Renal pelvis (tissue), 4 donors: ENCODE results near the gene PSMA6. TPM values are rescaled to one million over a fixed set of nuclear protein-coding genes. Genes with fewer than 3 reads are reported as not detected.
"Not testable (repeated sequence)": the region's sequence is repeated elsewhere in the genome, so short reads cannot be mapped to it uniquely, and the experiment has no call there.

Experiments used
- DNase-seq: peaks from one replicate; pipeline ENCODE4 v3.0.0-alpha.2; 2013
- polyA plus RNA-seq, 3 donors: library from polyadenylated mRNA; unstranded; fragments of 120-200 nt; gene quantifications; one replicate each; pipeline ENCODE4 v1.2.1, GENCODE V29; 2013; ENCODE audit not compliant: insufficient read length in 3 of 3

The PSMA6 gene
- polyA plus RNA-seq, 3 donors: 161 to 180 (median 163) TPM

DNA sequence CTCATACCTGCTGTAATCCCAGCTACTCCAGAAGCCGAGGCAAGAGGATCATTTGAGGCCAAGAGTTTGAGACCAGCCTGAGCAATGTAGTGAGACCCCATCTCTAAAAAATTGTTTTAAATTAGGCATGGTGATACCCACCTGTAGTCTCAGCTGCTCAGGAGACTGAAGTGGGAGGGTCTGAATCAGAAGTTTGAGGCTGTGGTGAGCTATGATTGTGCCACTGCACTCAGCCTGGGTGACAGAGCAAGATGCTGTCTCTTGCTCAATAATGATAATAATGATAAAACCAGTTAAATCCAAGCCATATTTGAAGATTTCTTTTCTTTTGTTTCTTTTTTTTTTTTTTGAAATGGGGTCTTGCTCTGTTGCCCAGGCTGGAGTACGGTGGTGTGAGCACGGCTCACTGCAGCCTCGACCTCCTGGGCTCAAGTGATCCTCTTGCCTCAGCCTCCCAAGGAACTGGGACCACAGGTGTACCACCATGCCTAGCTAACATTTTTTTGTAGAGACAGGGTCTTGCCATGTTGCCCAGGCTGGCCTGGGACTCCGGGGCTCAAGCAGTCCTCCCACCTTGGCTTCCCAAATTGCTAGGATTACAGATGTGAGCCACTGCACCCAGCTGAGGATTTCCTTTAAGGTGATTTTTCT lies 12.8 kb downstream of the PSMA6 start:
- DNase-seq: no peak

- DNase-seq: no peak
Measured at GRCh38 chr14:35305633-35306032, 13.5 kb downstream of the PSMA6 start.

DNA sequence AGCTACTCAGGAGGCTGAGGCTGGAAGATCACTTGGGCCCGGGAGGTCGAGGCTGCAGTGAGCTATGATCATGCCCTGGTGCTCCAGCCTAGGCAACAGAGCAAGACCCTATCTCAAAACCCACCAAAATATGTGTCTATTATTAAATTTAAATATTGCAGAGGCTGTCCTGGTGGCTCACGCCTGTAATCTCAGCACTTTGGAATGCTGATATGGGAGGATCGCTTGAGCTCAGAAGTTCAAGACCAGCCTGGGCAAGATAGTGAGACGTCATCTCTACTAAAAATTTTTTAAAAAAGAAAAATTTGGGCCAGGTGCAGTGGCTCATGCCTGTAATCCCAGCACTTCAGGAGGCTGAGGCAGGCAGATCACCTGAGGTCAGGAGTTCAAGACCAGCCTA lies 13.9 kb downstream of the PSMA6 start:
- no peak for DNase-seq

DNA sequence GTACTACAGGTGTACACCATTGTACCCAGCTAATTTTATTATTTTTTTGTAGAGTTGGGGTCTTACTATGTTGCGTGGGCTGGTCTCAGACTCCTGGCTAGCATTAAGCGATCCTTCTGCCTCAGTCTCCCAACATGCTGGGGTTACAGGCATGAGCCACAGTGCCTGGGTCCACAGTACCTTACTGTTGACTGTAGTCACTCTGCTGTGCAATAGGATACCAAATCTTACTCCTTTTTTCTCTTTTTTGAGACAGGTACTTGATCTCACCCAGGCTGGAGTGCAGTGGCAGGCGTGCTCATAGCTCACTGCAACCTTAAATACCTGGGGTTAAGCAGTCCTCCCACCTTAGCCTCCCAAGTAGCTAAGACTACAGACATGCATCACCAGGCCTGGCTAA lies 25.6 kb downstream of the PSMA6 start:
- no peak for DNase-seq

DNA sequence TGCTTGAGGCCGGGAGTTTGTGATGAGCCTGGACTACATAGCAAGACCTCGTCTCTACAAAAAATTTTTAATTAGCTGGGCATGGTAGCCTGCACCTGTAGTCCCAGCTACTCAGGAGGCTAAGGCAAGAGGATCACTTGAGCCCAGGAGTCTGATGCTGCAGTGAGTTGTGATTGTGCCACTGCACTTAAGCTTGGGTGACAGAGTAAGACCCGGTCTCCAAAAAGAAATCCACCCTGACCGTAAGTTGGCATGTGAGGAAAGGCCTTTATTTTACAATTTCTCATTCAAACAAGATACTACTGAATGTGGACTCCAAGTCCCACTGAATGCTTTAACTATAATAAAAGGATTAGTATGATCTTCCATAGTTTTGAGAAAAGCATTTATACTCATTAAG lies 27.3 kb downstream of the PSMA6 start:
- DNase-seq: no peak

DNA sequence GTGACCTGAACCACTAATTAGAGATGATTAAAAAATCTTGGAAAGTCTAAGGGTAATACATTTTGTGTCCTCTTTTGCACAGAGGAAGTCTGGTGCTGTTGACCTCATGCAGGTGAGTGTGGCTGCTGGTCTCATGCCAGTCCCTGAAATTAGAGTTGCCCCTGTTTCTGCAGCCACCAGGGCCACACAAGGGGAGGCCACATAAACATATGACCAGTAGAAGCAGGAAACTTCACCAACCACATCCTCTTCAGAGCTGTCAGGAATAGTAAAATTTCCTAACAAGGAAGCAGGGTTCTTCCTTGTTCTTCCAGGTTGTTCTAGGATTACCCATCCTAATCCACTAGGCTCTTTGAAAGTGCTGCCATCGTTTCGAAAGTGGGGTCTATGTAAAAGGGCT lies 28.3 kb downstream of the PSMA6 start:
- no peak for DNase-seq

GRCh38 chr14:35326375-35326774 lies 34.2 kb downstream of the PSMA6 start:
- DNase-seq: no peak

GRCh38 chr14:35331605-35332516 lies 39.7 kb downstream of the PSMA6 start:
- DNase-seq: no peak

- DNase-seq: no peak
Measured at GRCh38 chr14:35332517-35333263, 40.5 kb downstream of the PSMA6 start.

GRCh38 chr14:35333264-35333730 lies 41.1 kb downstream of the PSMA6 start:
- no peak for DNase-seq

DNA sequence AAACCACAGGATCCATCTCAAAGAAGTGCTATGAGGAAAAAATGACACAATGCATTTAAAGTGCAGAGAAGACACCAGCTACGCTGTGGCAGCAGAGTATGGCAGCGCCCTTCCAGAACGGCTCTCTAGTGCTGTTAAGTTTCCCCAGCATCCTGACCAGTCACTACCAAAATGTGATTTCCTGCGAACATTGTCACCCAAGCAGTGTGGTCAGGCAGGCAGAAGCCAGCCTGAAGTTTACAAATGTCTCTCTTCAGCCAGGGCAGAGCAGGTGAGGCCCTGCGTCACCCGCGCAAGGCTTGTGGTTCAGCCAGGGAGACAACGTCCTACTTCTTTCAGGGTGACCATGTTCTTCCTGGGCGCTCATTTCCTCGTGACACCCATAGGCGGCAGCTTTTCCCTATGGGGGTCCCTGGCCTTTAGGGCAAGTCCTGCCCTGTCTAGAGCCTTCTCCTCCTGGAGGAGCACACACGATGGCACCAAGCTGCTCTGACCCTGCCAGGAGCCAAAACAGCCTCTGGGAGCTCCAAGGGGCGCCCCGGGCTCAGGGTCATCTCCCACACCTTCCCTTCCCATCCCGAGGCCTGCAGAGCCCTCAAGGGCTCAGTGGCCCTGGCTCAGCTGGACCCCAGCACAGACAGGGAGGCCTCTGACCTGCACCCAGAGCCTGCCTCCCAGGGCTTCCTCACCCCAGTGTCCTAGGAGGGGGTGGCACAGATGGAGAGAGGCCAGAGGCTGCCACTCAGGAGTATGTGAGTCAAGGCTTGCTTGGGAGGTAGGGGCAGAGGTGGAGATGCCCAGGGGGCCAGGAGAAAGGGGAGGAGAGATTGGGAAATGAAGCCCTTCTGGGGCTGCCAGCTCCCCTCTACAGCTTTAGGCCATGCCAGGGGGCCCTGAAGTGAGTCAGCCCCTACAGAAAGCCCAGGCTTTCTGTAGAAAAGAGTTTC lies 41.9 kb downstream of the PSMA6 start:
- DNase-seq: no peak

DNA sequence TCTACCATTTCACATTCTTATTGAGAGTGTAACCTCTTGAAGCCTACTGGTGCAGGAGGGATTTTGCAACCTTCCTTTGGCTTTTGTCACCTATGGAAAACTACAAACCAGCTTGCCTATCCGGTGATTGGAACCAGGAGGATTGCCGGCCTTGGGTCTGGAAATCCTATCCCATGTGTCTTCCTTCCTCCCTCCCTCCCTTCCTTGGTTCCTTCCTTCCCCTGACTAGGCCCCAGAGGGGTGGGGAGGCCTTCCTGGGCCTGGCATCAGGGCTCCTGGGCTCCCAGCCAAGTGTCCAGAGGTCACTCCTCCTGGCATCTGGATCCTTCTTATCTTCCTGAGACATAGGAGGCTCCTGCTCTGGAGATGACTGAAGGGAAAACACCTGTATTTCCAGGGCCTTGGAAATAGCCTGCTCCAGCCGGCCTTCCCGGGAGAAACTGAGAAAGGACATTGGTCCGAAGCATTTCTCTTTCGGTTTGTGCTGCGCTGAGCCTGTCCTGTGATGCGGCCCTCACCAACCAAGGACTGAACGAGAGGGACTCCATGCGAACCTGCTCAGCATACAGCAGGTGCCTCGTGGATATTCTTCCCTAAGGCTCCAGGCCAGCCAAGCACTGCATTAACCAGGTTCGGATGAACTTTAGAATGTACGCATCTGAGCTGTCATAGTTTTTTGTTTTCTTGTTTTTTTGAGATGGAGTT lies 43.4 kb downstream of the PSMA6 start:
- no peak for DNase-seq

- not testable (repeated sequence) for DNase-seq
Measured at GRCh38 chr14:35336171-35336493, 44.0 kb downstream of the PSMA6 start.

- DNase-seq: no peak
Measured at GRCh38 chr14:35336494-35337268, 44.5 kb downstream of the PSMA6 start.

GRCh38 chr14:35337269-35338255 lies 45.4 kb downstream of the PSMA6 start:
- no peak for DNase-seq

- DNase-seq: no peak
Measured at GRCh38 chr14:35338731-35339405, 46.7 kb downstream of the PSMA6 start.

DNA sequence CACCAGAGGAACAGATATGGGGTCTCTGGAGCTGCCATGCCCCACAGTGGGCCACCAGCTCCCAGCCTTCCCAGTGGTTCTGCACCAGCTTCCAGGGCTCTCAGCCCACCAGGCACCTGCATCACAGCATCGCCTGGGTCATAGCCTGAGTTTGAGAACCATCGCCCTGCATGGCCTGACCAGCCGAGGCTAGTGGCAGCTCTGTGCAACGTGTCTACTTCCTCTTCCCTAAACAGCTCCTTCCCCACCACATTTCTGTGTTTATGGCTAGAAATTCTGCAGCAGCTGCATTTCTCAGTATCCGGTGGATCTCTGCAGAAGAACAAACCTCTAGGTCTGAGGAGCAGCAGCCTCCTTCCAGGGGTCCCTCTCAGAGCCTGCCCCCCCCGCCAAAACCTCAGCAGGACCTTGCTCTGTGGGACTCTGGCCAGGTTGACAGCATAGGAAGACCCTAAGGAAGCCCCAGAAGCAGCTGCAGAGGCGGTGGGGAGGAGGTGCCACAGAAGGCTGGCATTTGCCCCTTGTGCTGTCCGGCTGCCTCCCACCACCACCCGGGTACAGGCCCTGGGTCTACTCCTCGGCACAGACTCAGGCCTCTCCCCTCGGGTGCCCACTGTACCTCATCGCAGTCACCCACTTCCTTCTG lies 47.7 kb downstream of the PSMA6 start:
- no peak for DNase-seq
